Smooth muscle cell (in vitro differentiated cells): ENCODE measurements around the gene ENDOV. TPM values are rescaled to one million over a fixed set of nuclear protein-coding genes. Genes with fewer than 3 reads are reported as not detected.
"Not testable (repeated sequence)": the region's sequence is repeated elsewhere in the genome, so short reads cannot be mapped to it uniquely, and the experiment has no call there.

ENCODE experiments used
- DNase-seq: peaks from one replicate; lab custom pipeline; 2025; ENCODE audit not compliant: unreplicated experiment; lab: John Stamatoyannopoulos, UW
- H2AFZ ChIP-seq: fragments of 200-600 bp; sonication (generic); 2 replicates; pipeline ENCODE4 v1.6.0; 2016; ENCODE audit warnings: antibody characterized with exemption, low read depth, mild to moderate bottlenecking
- H3F3A ChIP-seq: fragments of 200-600 bp; sonication (generic); 2 replicates; pipeline ENCODE4 v1.6.0; 2017; ENCODE audit warnings: antibody characterized with exemption, low read depth
- H3K27ac ChIP-seq: fragments of 200-600 bp; sonication (generic); 2 replicates; pipeline ENCODE4 v1.5.1; 2016; ENCODE audit warnings: low read depth, mild to moderate bottlenecking
- H3K27me3 ChIP-seq: fragments of 200-600 bp; sonication (generic); 2 replicates; pipeline ENCODE4 v1.6.1; 2016; ENCODE audit warnings: low read depth, mild to moderate bottlenecking
- H3K36me3 ChIP-seq: fragments of 200-600 bp; sonication (generic); 2 replicates; pipeline ENCODE4 v1.5.1; 2016; ENCODE audit warnings: low read depth
- H3K4me1 ChIP-seq: fragments of 200-600 bp; sonication (generic); 2 replicates; pipeline ENCODE4 v1.5.1; 2016; ENCODE audit warnings: low read depth
- H3K4me2 ChIP-seq: fragments of 200-600 bp; sonication (generic); 2 replicates; pipeline ENCODE4 v1.6.0; 2016; ENCODE audit warnings: mild to moderate bottlenecking
- H3K4me3 ChIP-seq: fragments of 200-600 bp; sonication (generic); 2 replicates; pipeline ENCODE4 v1.5.1; 2016; ENCODE audit warnings: mild to moderate bottlenecking
- H3K79me2 ChIP-seq: fragments of 200-600 bp; sonication (generic); 2 replicates; pipeline ENCODE4 v1.6.0; 2016; ENCODE audit warnings: low read depth, mild to moderate bottlenecking
- H3K9ac ChIP-seq: fragments of 200-600 bp; sonication (generic); 2 replicates; pipeline ENCODE4 v1.6.0; 2016; ENCODE audit warnings: low read depth
- H3K9me3 ChIP-seq: fragments of 200-600 bp; sonication (generic); replicated peaks from 2 replicates; pipeline ENCODE4 v1.5.1; 2016; ENCODE audit warnings: low read depth
- H4K20me1 ChIP-seq: fragments of 200-600 bp; sonication (generic); 2 replicates; pipeline ENCODE4 v1.6.0; 2016; ENCODE audit warnings: low read depth
- WGBS: methylation state at CpG from one replicate; pipeline ENCODE4 v1.1.7; 2016; ENCODE audit warnings: low lambda C conversion rate; 5-methylcytosine and 5-hydroxymethylcytosine counted together
- polyA plus RNA-seq: library from polyadenylated mRNA; unstranded; fragments of >200 nt; fragmentation: Nextera tagmentation; extraction: Ambion mirVana; gene quantifications from 2 replicates; pipeline ENCODE4 v1.2.1, GENCODE V29; 2016
- total RNA-seq: library from RNA; depleted of rRNA; stranded (reverse); fragments of >200 nt; gene quantifications from 2 replicates; pipeline ENCODE4 v1.2.3, GENCODE V29; 2014
- TF ChIP-seq, protein P1 (sequence below): fragments of 200-600 bp; sonication (generic); IDR thresholded peaks from 2 replicates; pipeline ENCODE4 v1.5.1; 2017; ENCODE audit warnings: borderline replicate concordance, mild to moderate bottlenecking, antibody characterized with exemption; ENCODE audit not compliant: insufficient read depth, poor library complexity, severe bottlenecking

The ENDOV gene
- total and polyA plus RNA-seq, 2 experiments from 2014 or later = 31.6 to 59.7 TPM

DNA sequence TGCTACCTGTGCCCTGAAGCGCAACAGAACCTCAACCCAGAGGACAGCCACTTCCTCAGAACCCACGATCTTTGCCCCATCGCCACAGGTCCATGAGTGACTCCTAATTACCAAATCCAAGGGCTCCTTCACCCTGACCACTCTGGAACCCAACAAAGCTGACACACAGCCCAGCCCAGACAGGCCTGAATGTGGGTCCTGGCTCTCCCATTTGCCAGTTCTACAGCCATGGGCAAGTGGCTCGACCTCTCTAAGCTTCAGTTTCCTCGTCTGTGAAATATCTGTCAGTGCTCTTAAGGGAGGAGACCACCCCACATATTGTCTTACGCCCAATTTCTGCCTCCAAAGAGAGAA lies 18.0 kb upstream of the ENDOV start:
- WGBS = 89% methylated on average over 6 of the region's 6 CpGs

GRCh38 chr17:80397686-80398085 lies 17.3 kb upstream of the ENDOV start:
- H3K9ac ChIP-seq = no peak overlapping the region
- H3K27me3 ChIP-seq = no peaks in the 10 kb centered on the region
- no peak overlapping the region for H3K4me2 ChIP-seq
- H3K36me3 ChIP-seq = no peaks in the 10 kb centered on the region
- no peak overlapping the region for H3K4me3 ChIP-seq
- H3K27ac ChIP-seq = no peak overlapping the region
- DNase-seq = no peak
- TF ChIP-seq, protein P1, sequence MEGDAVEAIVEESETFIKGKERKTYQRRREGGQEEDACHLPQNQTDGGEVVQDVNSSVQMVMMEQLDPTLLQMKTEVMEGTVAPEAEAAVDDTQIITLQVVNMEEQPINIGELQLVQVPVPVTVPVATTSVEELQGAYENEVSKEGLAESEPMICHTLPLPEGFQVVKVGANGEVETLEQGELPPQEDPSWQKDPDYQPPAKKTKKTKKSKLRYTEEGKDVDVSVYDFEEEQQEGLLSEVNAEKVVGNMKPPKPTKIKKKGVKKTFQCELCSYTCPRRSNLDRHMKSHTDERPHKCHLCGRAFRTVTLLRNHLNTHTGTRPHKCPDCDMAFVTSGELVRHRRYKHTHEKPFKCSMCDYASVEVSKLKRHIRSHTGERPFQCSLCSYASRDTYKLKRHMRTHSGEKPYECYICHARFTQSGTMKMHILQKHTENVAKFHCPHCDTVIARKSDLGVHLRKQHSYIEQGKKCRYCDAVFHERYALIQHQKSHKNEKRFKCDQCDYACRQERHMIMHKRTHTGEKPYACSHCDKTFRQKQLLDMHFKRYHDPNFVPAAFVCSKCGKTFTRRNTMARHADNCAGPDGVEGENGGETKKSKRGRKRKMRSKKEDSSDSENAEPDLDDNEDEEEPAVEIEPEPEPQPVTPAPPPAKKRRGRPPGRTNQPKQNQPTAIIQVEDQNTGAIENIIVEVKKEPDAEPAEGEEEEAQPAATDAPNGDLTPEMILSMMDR = no peak
- H3K79me2 ChIP-seq = no peaks in the 10 kb centered on the region
- H3K4me1 ChIP-seq = no peaks in the 10 kb centered on the region
- H4K20me1 ChIP-seq = no peaks in the 10 kb centered on the region
- 81% methylated on average over 10 of the region's 10 CpGs for WGBS
- no peaks in the 10 kb centered on the region for H3F3A ChIP-seq
- H2AFZ ChIP-seq = no peak overlapping the region
- H3K9me3 ChIP-seq = no peaks in the 10 kb centered on the region

More for the DNA sequence above, 18.0 kb upstream of the ENDOV start:
- Histone ChIP-seq H3K9ac (no peak overlapping the region), H3K9me3 (no peaks in the 10 kb centered on the region), H3K4me2 (no peak overlapping the region), H3K4me1 (no peaks in the 10 kb centered on the region), H3K27me3 (no peaks in the 10 kb centered on the region), H4K20me1 (no peaks in the 10 kb centered on the region), H3K36me3 (peaks cover 3% of the 10 kb centered on the region), H3K27ac (no peak overlapping the region), H3K79me2 (no peaks in the 10 kb centered on the region), H3F3A (no peaks in the 10 kb centered on the region), H3K4me3 (no peak overlapping the region), H2AFZ (no peak overlapping the region)
- TF ChIP-seq, protein P1 = no peak
- no peak for DNase-seq

DNA sequence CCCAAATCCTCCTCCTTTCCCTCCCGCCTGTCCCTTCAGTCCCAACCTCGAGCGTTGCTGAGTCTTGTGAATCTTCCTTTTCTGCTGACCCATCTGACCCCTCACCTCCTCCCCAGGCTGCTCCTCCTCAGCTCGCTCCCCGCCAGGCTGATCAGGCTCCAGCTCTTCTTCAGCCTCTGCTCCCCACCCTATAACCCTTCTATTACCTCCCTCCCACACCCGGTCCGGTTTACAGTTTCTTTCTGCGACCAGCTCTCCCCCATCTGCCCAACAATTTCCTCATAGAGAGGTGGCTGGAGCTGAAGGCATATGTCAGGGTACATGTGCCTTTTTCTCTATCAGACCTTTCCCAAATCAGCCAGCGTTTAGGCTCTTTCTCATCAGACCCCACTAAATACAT lies 13.9 kb upstream of the ENDOV start:
- not testable (repeated sequence) for H3K4me3 ChIP-seq, H3K27ac ChIP-seq, H3K9ac ChIP-seq, H3K4me2 ChIP-seq, H3K4me1 ChIP-seq, H2AFZ ChIP-seq, H4K20me1 ChIP-seq, H3F3A ChIP-seq, H3K79me2 ChIP-seq, DNase-seq, H3K9me3 ChIP-seq, H3K27me3 ChIP-seq, H3K36me3 ChIP-seq
- WGBS = 85% methylated on average over 8 of the region's 9 CpGs

- DNase-seq = not testable (repeated sequence)
- WGBS = 95% methylated on average over 13 of the region's 13 CpGs
These were observed 12.9 kb upstream of the ENDOV start for GRCh38 chr17:80402102-80402501.

DNA sequence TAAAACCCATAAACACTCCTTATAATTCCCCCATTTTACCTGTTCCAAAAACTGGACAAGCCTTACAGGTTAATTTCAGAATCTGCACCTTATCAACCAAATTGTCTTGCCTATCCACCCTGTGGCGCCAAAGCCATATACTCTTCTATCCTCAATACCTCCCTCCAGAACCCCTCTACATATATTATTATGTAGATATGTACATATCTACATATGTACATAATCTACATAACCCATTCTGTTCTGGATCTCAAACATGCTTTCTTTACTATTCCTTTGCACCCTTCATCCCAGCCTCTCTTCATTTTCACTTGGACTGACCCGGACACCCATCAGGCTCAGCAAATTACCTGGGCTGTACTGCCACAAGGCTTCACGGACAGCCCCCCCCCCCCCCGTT lies 12.0 kb upstream of the ENDOV start:
- no peak overlapping the region for H3K27ac ChIP-seq
- peaks cover 1% of the 10 kb centered on the region for H3K79me2 ChIP-seq
- H3K9me3 ChIP-seq = no peaks in the 10 kb centered on the region
- H3K4me1 ChIP-seq = no peaks in the 10 kb centered on the region
- DNase-seq = no peak
- H3K27me3 ChIP-seq = no peaks in the 10 kb centered on the region
- no peaks in the 10 kb centered on the region for H3K36me3 ChIP-seq
- 94% methylated on average over 4 of the region's 4 CpGs for WGBS
- no peaks in the 10 kb centered on the region for H4K20me1 ChIP-seq
- H3K9ac ChIP-seq = no peak overlapping the region
- TF ChIP-seq, protein P1 = no peak
- no peaks in the 10 kb centered on the region for H3F3A ChIP-seq
- no peak overlapping the region for H3K4me2 ChIP-seq
- H2AFZ ChIP-seq = no peak overlapping the region
- no peak overlapping the region for H3K4me3 ChIP-seq

More at GRCh38 chr17:80402102-80402501, 12.9 kb upstream of the ENDOV start:
- H2AFZ ChIP-seq, H3K27ac ChIP-seq, H3K79me2 ChIP-seq, H3K36me3 ChIP-seq, H3K9ac ChIP-seq, H3K4me1 ChIP-seq, H3K9me3 ChIP-seq, H3F3A ChIP-seq, H4K20me1 ChIP-seq, H3K27me3 ChIP-seq, H3K4me3 ChIP-seq, H3K4me2 ChIP-seq: not testable (repeated sequence)
